ENCODE results near the gene MYH10.

The MYH10 gene

DNA sequence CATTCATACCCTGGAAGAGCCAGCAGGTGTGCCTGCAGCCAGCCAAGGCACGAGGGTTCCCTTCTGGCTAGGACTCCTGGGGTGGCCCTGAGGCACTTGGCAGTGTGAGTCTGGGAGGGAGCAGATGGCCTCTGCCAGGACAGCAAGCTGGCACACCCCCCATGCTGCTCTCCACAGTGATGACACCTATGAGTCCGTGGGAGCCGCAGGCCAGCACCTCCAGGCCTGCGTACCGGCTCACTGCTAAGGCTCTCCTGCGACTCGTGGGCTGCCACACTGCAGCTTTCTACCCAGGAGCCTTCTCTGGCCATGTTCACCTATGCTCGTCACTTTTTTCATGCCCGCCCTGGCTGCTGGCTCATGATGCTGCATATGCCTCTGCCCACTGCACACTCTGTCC, 126.7 kb downstream of the MYH10 start:
- Histone ChIP-seq H3K9me3 (ENCODE audit: insufficient read depth, low read length) (no peaks in the 10 kb centered on the region), H3K4me3 (ENCODE audit: insufficient read length, low read depth) (no peak overlapping the region), H3K27me3 (ENCODE audit: insufficient read depth, insufficient read length) (no peaks in the 10 kb centered on the region), H3K36me3 (ENCODE audit: insufficient read depth, insufficient read length, low read length) (peaks cover 86% of the 10 kb centered on the region), H3K4me1 (ENCODE audit: insufficient read depth, insufficient read length) (no peaks in the 10 kb centered on the region), H3K9ac (ENCODE audit: insufficient read length, low read depth) (no peak overlapping the region)
- TF ChIP-seq YY1 (IDR thresholded peaks at IDR 0.05; ENCODE audit: insufficient read depth, insufficient read length) = no peak
- no peak for TF ChIP-seq SUZ12 (IDR thresholded peaks at IDR 0.05; ENCODE audit: extremely low read depth, insufficient read depth, insufficient read length)
- no peak for TF ChIP-seq ZNF274 (IDR thresholded peaks at IDR 0.05; ENCODE audit: low read depth, low read length)
- DNase-seq (ENCODE audit: low read depth, low spot score) = no peak

DNA sequence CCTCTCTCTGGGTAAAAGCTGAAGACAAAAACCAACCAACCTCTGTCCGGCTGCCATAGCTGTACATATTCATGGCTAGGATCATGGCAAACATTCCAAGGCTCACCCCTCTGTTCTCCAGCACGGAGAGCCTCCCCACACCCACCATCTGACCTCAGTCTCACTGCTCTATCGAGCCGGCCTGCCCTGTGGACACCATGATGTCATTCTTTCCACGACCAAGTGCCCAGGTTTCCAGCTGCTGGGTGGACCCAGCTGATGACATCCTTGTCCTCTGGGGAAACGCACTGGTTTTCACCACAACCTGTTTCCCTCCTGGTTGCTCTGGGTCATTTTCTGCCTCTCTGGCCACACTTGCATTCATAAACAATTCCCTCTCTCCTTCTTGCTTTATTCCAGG, 127.2 kb downstream of the MYH10 start:
- peaks cover 86% of the 10 kb centered on the region for H3K36me3 ChIP-seq (ENCODE audit: insufficient read depth, insufficient read length, low read length)
- no peaks in the 10 kb centered on the region for H3K9me3 ChIP-seq (ENCODE audit: insufficient read depth, low read length)
- H3K4me3 ChIP-seq (ENCODE audit: insufficient read length, low read depth) = no peak overlapping the region
- H3K27me3 ChIP-seq (ENCODE audit: insufficient read depth, insufficient read length) = no peaks in the 10 kb centered on the region
- DNase-seq (ENCODE audit: low read depth, low spot score) = no peak
- H3K9ac ChIP-seq (ENCODE audit: insufficient read length, low read depth) = no peak overlapping the region
- TF ChIP-seq YY1 (IDR thresholded peaks at IDR 0.05; ENCODE audit: insufficient read depth, insufficient read length) (no peak), SUZ12 (IDR thresholded peaks at IDR 0.05; ENCODE audit: extremely low read depth, insufficient read depth, insufficient read length) (no peak), ZNF274 (IDR thresholded peaks at IDR 0.05; ENCODE audit: low read depth, low read length) (no peak)
- H3K4me1 ChIP-seq (ENCODE audit: insufficient read depth, insufficient read length) = no peaks in the 10 kb centered on the region

DNA sequence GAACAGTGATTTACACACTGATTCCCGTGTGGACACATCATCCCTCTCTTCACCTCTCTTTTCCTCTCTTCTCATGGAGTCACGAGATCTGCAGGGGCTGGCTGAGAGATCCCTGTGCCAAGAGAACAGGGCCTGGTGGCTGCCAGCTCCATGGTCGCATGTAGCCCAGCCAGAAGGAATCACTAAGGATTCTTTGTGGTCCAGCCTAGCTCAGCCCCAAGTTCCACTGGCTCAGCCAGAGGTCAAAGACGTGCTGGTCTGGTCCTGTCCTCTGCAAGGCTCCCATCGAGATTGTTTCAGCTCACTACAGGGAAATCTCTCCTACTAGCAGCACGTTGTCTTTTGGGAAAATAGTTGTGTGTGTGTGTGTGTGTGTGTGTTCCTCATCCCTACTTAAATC, 128.4 kb downstream of the MYH10 start:
- no peak overlapping the region for H3K9ac ChIP-seq (ENCODE audit: insufficient read length, low read depth)
- H3K36me3 ChIP-seq (ENCODE audit: insufficient read depth, insufficient read length, low read length) = peaks cover 81% of the 10 kb centered on the region
- no peak for DNase-seq (ENCODE audit: low read depth, low spot score)
- TF ChIP-seq ZNF274 (IDR thresholded peaks at IDR 0.05; ENCODE audit: low read depth, low read length) (no peak), YY1 (IDR thresholded peaks at IDR 0.05; ENCODE audit: insufficient read depth, insufficient read length) (no peak), SUZ12 (IDR thresholded peaks at IDR 0.05; ENCODE audit: extremely low read depth, insufficient read depth, insufficient read length) (no peak)
- H3K4me3 ChIP-seq (ENCODE audit: insufficient read length, low read depth) = no peak overlapping the region
- H3K4me1 ChIP-seq (ENCODE audit: insufficient read depth, insufficient read length) = no peaks in the 10 kb centered on the region
- no peaks in the 10 kb centered on the region for H3K27me3 ChIP-seq (ENCODE audit: insufficient read depth, insufficient read length)
- no peaks in the 10 kb centered on the region for H3K9me3 ChIP-seq (ENCODE audit: insufficient read depth, low read length)

DNA sequence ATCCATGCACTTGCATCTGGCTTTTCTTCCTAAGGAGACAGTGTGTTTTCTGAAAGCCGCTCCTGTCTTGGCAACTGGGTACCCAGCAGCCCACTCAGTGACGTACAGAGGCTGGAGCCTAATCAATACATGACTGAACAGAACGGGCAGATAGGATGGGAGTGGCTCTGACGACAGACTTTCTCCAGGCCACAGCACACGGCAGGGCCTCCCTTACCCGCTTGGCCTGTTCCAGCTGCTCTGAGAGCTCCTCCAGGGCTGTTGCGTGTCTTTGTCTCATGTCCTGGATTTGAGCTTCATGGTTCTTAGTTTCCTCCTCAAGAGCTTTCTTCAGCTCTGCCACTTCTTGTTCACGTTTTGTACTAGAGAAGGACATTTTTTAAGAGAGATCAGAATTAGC, 129.9 kb downstream of the MYH10 start:
- H3K4me3 ChIP-seq (ENCODE audit: insufficient read length, low read depth) = no peak overlapping the region
- no peak for TF ChIP-seq YY1 (IDR thresholded peaks at IDR 0.05; ENCODE audit: insufficient read depth, insufficient read length)
- TF ChIP-seq ZNF274 (IDR thresholded peaks at IDR 0.05; ENCODE audit: low read depth, low read length) = no peak
- no peak for TF ChIP-seq SUZ12 (IDR thresholded peaks at IDR 0.05; ENCODE audit: extremely low read depth, insufficient read depth, insufficient read length)
- no peak for DNase-seq (ENCODE audit: low read depth, low spot score)
- H3K9me3 ChIP-seq (ENCODE audit: insufficient read depth, low read length) = no peaks in the 10 kb centered on the region
- no peak overlapping the region for H3K9ac ChIP-seq (ENCODE audit: insufficient read length, low read depth)
- no peaks in the 10 kb centered on the region for H3K27me3 ChIP-seq (ENCODE audit: insufficient read depth, insufficient read length)
- no peaks in the 10 kb centered on the region for H3K4me1 ChIP-seq (ENCODE audit: insufficient read depth, insufficient read length)
- H3K36me3 ChIP-seq (ENCODE audit: insufficient read depth, insufficient read length, low read length) = peaks cover 81% of the 10 kb centered on the region

DNA sequence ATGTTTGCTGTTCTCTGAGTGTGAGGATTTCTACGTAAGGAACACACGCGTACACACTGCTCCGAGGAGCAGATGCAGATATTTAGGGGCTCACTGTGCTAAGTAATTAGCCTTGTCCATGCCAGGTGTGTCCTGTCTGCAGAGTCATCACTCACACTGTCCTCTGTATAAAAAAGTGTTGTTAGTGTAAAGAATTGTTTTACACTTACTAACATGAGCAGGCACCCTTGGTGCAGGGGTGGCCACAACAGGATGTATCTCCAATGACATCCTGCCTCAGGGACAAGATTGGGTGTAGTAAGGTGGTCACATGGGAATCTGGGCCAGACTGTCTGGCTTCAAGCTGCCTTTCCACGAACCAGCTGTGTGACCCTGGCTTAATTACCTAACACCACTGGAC, 130.9 kb downstream of the MYH10 start:
- Histone ChIP-seq H3K9me3 (ENCODE audit: insufficient read depth, low read length) (no peaks in the 10 kb centered on the region), H3K36me3 (ENCODE audit: insufficient read depth, insufficient read length, low read length) (peaks cover 82% of the 10 kb centered on the region)

DNA sequence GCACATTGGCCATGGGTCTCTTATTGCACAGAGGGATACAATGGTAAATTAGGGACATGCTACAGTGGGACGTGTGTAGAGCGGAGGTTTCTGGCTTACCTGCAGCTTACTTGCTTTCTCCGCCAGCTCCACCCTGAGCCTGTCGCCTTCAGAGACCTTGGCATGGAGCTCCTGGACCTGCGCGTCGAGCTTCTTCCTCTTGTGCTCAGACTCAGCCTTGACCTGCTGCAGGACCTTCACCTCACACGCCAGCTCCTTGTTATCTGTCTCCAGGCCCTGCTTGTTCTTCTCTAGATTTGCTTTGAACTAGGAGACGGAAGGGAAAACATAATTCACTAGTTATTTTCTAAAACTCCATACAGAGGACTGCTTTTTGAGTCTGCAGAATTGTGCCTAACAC, 131.4 kb downstream of the MYH10 start:
- Histone ChIP-seq H3K9ac (ENCODE audit: insufficient read length, low read depth) (no peak overlapping the region), H3K27me3 (ENCODE audit: insufficient read depth, insufficient read length) (no peaks in the 10 kb centered on the region), H3K4me1 (ENCODE audit: insufficient read depth, insufficient read length) (no peaks in the 10 kb centered on the region), H3K36me3 (ENCODE audit: insufficient read depth, insufficient read length, low read length) (peaks cover 82% of the 10 kb centered on the region), H3K9me3 (ENCODE audit: insufficient read depth, low read length) (no peaks in the 10 kb centered on the region), H3K4me3 (ENCODE audit: insufficient read length, low read depth) (no peak overlapping the region)
- no peak for DNase-seq (ENCODE audit: low read depth, low spot score)
- TF ChIP-seq SUZ12 (IDR thresholded peaks at IDR 0.05; ENCODE audit: extremely low read depth, insufficient read depth, insufficient read length) (no peak), ZNF274 (IDR thresholded peaks at IDR 0.05; ENCODE audit: low read depth, low read length) (no peak), YY1 (IDR thresholded peaks at IDR 0.05; ENCODE audit: insufficient read depth, insufficient read length) (no peak)

More for the DNA sequence above, 130.9 kb downstream of the MYH10 start:
- Histone ChIP-seq H3K9ac (ENCODE audit: insufficient read length, low read depth) (no peak overlapping the region), H3K4me1 (ENCODE audit: insufficient read depth, insufficient read length) (no peaks in the 10 kb centered on the region), H3K4me3 (ENCODE audit: insufficient read length, low read depth) (no peak overlapping the region), H3K27me3 (ENCODE audit: insufficient read depth, insufficient read length) (no peaks in the 10 kb centered on the region)
- DNase-seq (ENCODE audit: low read depth, low spot score) = no peak
- no peak for TF ChIP-seq SUZ12 (IDR thresholded peaks at IDR 0.05; ENCODE audit: extremely low read depth, insufficient read depth, insufficient read length)
- no peak for TF ChIP-seq YY1 (IDR thresholded peaks at IDR 0.05; ENCODE audit: insufficient read depth, insufficient read length)
- no peak for TF ChIP-seq ZNF274 (IDR thresholded peaks at IDR 0.05; ENCODE audit: low read depth, low read length)

DNA sequence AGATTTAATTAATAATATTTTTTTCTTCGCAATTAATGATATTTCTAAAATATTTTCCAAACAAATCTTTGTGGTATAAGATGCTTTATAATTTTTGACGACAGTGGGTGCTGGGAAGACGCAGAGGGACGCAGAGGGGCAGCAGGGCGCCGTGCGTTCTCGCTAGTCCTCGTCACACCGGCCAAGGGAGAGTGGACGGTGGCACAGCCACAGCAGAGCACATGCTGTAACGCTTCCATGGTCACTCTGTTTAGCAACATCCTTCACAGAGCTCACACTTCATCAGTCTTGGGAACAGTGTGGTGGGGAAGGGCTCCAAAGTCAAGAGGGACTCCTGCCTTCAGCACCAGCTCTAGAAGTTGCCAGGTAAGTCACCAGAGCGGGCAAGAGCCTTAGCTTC, 134.4 kb downstream of the MYH10 start:
- Histone ChIP-seq H3K36me3 (ENCODE audit: insufficient read depth, insufficient read length, low read length) (peaks cover 87% of the 10 kb centered on the region), H3K4me3 (ENCODE audit: insufficient read length, low read depth) (no peak overlapping the region), H3K4me1 (ENCODE audit: insufficient read depth, insufficient read length) (no peaks in the 10 kb centered on the region), H3K27me3 (ENCODE audit: insufficient read depth, insufficient read length) (no peaks in the 10 kb centered on the region), H3K9me3 (ENCODE audit: insufficient read depth, low read length) (no peaks in the 10 kb centered on the region), H3K9ac (ENCODE audit: insufficient read length, low read depth) (no peak overlapping the region)
- DNase-seq (ENCODE audit: low read depth, low spot score) = no peak
- TF ChIP-seq YY1 (IDR thresholded peaks at IDR 0.05; ENCODE audit: insufficient read depth, insufficient read length) (no peak), SUZ12 (IDR thresholded peaks at IDR 0.05; ENCODE audit: extremely low read depth, insufficient read depth, insufficient read length) (no peak), ZNF274 (IDR thresholded peaks at IDR 0.05; ENCODE audit: low read depth, low read length) (no peak)

Data from NT2/D1 (cell line).